ENCODE data around the gene ZNF593.

ZNF593 gene

GRCh38 chr1:26210147-26210870 lies 40.6 kb downstream of the ZNF593 start:
- DNase-seq (ENCODE audit: low read depth): no peak

- DNase-seq (ENCODE audit: low read depth): no peak
These were observed 43.0 kb downstream of the ZNF593 start for GRCh38 chr1:26212726-26213125.

- DNase-seq (ENCODE audit: low read depth): no peak
These were observed 43.7 kb downstream of the ZNF593 start for GRCh38 chr1:26213335-26213905.

GRCh38 chr1:26215246-26215645 lies 45.5 kb downstream of the ZNF593 start:
- DNase-seq (ENCODE audit: low read depth): no peak

- DNase-seq (ENCODE audit: low read depth): no peak
These were observed 49.3 kb downstream of the ZNF593 start for GRCh38 chr1:26218906-26219494.
